Testis (tissue), 3 donors: ENCODE results near the gene BTN1A1. TPM values are rescaled to one million over a fixed set of nuclear protein-coding genes. Genes with fewer than 3 reads are reported as not detected.

Experiments
- DNase-seq: peaks from one replicate; pipeline ENCODE4 v3.0.0-alpha.2; 2019
- H3K27ac ChIP-seq, 2 donors: fragments of 200-600 bp; sonication (generic); one replicate each; pipeline ENCODE4 v1.5.1; 2019
- H3K27me3 ChIP-seq: fragments of 200-600 bp; sonication (generic); one replicate; pipeline ENCODE4 v1.5.1; 2019
- H3K36me3 ChIP-seq: fragments of 200-600 bp; sonication (generic); one replicate; pipeline ENCODE4 v1.5.1; 2017; ENCODE audit warnings: low read depth; ENCODE audit errors: missing control alignments
- H3K4me1 ChIP-seq: fragments of 200-600 bp; sonication (generic); one replicate; pipeline ENCODE4 v1.5.1; 2019
- H3K4me3 ChIP-seq, 2 donors: fragments of 200-600 bp; sonication (generic); one replicate each; pipeline ENCODE4 v1.5.1; 2017 to 2019
- H3K9me3 ChIP-seq: fragments of 200-600 bp; sonication (generic); one replicate; pipeline ENCODE4 v1.5.1; 2017
- POLR2A ChIP-seq: fragments of 450-650 bp; IDR thresholded peaks from one replicate; pipeline ENCODE4 v1.6.1; 2017; ENCODE audit warnings: antibody characterized with exemption, mild to moderate bottlenecking, moderate library complexity
- WGBS, 2 donors: methylation state at CpG; one replicate each; pipeline ENCODE4 v1.1.5; 2018; 5-methylcytosine and 5-hydroxymethylcytosine counted together
- intact Hi-C: fragments of 100-400 bp; cut with DNase I; formaldehyde crosslinking; loops from one replicate; pipeline ENCODE4 v1.15.1; 2023; ENCODE audit warnings: low total_unique reads
- polyA plus RNA-seq: library from polyadenylated mRNA; stranded (reverse); fragments of 350-450 nt; fragmentation: Illumina TruSeq; extraction: RNeasy Lipid Tissue Mini Kit (QIAGEN cat#74804); gene quantifications from one replicate; pipeline ENCODE4 v1.2.3, GENCODE V29; 2014; ENCODE audit warnings: low read depth, low replicate concordance; ENCODE audit not compliant: insufficient read depth
- total RNA-seq, 2 donors: library from RNA; depleted of rRNA; stranded (reverse); fragments of >200 nt; gene quantifications; one replicate each; pipeline ENCODE4 v1.2.3, GENCODE V29; 2016
- TF ChIP-seq, protein P1 (sequence below), 3 experiments: fragments of 450-650 bp in 2 of 3; fragments of 200-600 bp in 1 of 3; sonication (generic) in 1 of 3; IDR thresholded peaks; one replicate each; pipeline ENCODE4 v1.5.1; 2016 to 2019; ENCODE audit warnings: antibody characterized with exemption in 3 of 3, mild to moderate bottlenecking in 2 of 3, moderate library complexity in 1 of 3

BTN1A1 gene
- total and polyA plus RNA-seq, 3 donors from 2014 or later = 0.30 to 0.31 (median 0.31) TPM

DNA sequence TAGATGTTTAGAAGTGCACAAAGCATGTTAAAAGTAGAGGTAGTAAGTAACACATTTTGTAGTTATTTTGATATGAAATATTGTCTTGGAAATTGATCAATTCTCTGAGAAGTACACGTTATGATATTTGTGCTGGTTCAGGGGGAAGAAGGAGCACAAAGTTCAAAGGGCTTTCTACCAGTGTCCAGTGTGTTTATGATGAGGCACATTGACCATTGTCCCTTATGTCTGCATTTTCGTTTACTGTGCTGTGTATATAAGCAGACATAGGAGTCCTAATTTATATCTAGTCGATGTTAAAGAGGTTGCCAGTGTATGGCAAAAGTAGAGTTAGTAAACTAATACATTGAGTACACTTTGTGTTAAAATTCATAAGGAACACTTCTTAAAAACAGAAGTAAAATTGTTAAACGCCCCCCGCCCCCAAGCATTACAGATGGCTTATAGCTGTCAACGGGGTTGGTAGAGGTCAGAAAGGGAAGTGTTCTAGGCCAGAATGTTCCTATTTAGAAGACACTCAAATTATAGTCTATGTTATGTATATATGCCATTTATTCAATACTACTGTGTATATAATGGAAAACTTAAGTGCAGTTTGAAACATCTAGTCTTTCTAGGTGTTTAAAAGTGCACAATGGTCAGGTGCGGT, 24.7 kb downstream of the BTN1A1 start:
- TF ChIP-seq, protein P1, sequence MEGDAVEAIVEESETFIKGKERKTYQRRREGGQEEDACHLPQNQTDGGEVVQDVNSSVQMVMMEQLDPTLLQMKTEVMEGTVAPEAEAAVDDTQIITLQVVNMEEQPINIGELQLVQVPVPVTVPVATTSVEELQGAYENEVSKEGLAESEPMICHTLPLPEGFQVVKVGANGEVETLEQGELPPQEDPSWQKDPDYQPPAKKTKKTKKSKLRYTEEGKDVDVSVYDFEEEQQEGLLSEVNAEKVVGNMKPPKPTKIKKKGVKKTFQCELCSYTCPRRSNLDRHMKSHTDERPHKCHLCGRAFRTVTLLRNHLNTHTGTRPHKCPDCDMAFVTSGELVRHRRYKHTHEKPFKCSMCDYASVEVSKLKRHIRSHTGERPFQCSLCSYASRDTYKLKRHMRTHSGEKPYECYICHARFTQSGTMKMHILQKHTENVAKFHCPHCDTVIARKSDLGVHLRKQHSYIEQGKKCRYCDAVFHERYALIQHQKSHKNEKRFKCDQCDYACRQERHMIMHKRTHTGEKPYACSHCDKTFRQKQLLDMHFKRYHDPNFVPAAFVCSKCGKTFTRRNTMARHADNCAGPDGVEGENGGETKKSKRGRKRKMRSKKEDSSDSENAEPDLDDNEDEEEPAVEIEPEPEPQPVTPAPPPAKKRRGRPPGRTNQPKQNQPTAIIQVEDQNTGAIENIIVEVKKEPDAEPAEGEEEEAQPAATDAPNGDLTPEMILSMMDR (IDR thresholded peaks at IDR 0.05) = no peak
- no peak for TF ChIP-seq POLR2A
- no peaks in the 10 kb centered on the region for H3K36me3 ChIP-seq
- intact Hi-C loops = no loop called here
- no peak overlapping the region for H3K4me3 ChIP-seq
- 71 to 86% methylated on average over 7 of the region's 7 CpGs for WGBS, 2 donors
- DNase-seq = no peak
- H3K9me3 ChIP-seq = no peaks in the 10 kb centered on the region
- peaks cover 8% of the 10 kb centered on the region for H3K4me1 ChIP-seq
- H3K27me3 ChIP-seq = no peaks in the 10 kb centered on the region
- no peak overlapping the region for H3K27ac ChIP-seq

DNA sequence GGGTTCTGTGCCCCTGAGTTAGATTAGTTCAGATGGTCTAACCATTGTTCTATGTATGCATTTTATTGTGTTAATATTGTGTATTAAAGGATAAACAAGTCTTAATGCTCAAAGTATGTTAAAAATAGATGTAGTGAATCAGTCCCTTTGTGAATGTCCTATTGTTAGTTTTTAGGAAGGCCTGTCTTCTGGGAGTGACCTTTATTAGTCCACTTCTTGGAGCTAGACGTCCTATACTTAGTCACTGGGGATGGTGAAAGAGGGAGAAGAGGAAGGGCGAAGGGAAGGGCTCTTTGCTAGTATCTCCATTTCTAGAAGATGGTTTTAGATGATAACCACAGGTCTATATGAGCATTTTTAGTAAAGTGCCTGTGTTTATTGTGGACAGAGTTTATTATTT, 25.7 kb downstream of the BTN1A1 start:
- TF ChIP-seq, protein P1 (IDR thresholded peaks at IDR 0.05) = no peak
- TF ChIP-seq POLR2A = no peak
- H3K27ac ChIP-seq = no peak overlapping the region
- intact Hi-C loops = no loop called here
- no peak for DNase-seq
- no peaks in the 10 kb centered on the region for H3K27me3 ChIP-seq
- H3K4me3 ChIP-seq = no peak overlapping the region
- H3K9me3 ChIP-seq = no peaks in the 10 kb centered on the region
- peaks cover 8% of the 10 kb centered on the region for H3K4me1 ChIP-seq
- WGBS, 2 donors = 65 to 80% methylated on average over 2 of the region's 2 CpGs
- H3K36me3 ChIP-seq = no peaks in the 10 kb centered on the region

DNA sequence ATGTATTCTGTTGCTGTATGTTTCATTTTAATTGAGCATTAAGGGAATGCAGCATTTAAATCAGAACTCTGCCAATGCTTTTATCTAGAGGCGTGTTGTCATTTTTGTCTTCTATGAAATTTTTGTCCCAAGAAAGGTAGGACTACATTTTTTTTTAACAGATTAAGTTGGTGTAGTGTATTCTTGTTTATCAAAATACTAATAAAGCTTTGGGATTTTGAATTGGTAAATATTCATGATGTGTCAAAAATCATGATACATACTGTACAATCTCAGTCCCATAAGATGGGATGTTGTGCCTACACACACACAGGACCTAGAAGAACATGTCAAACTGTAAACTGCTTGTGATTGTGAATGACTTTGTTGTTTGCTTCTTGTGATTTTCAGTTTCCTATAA, 26.8 kb downstream of the BTN1A1 start:
- H3K4me3 ChIP-seq = no peak overlapping the region
- H3K27me3 ChIP-seq = no peaks in the 10 kb centered on the region
- H3K36me3 ChIP-seq = no peaks in the 10 kb centered on the region
- H3K4me1 ChIP-seq = peaks cover 8% of the 10 kb centered on the region
- TF ChIP-seq, protein P1 (IDR thresholded peaks at IDR 0.05) = no peak
- TF ChIP-seq POLR2A = no peak
- 97 to 100% methylated on average over 1 of the region's 1 CpG for whole genome bisulfite sequencing, 2 donors
- no peak overlapping the region for H3K27ac ChIP-seq
- DNase-seq = no peak
- intact Hi-C loops = no loop called here
- no peaks in the 10 kb centered on the region for H3K9me3 ChIP-seq

DNA sequence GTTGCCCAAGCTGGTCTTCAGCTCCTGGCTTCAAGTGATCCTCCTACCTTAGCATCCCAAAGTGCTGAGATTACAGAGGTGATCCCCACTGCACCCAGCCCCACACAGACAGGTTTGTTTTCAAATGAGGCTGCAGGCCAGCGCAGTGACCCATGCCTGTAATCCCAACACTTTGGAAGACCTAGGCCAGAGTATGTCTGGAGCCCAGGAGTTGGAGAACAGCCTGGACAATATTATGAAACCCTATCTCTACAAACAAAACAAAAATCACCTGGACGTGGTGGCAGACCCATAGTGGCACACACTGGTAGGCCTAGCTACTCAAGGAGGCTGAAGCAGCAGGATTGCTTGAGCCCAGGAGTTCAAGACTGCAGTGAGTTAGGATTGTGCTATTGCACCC, 30.1 kb downstream of the BTN1A1 start:
- Histone ChIP-seq H3K4me1 (peaks cover 3% of the 10 kb centered on the region), H3K4me3 (no peak overlapping the region), H3K9me3 (no peaks in the 10 kb centered on the region), H3K27me3 (no peaks in the 10 kb centered on the region), H3K36me3 (no peaks in the 10 kb centered on the region), H3K27ac (no peak overlapping the region)
- no peak for TF ChIP-seq POLR2A
- TF ChIP-seq, protein P1 (IDR thresholded peaks at IDR 0.05) = no peak
- DNase-seq = no peak
- intact Hi-C loops = no loop called here
- WGBS, 2 donors = 92 to 97% methylated on average over 2 of the region's 2 CpGs

DNA sequence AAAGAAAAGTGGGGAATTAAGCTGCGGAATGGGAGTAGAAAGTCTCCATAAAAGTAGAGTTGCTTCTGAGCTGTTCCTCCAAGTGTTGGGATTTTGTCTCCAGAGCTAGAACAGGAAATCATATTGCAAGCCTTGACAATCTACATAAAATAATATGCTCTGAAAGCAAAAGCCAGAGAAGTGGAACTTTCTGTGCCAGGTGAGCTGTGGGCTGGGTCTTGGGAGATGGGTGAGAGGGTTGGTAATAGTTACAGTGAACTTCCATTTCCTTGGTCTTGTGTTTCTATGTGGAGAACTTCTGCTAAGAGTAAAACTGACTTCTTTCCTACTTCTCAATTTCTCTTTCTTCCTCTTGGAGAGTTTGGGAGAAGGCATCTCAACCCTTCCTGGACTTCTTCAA, 31.8 kb downstream of the BTN1A1 start:
- Histone ChIP-seq H3K9me3 (no peaks in the 10 kb centered on the region), H3K27me3 (no peaks in the 10 kb centered on the region), H3K4me3 (no peak overlapping the region), H3K27ac (peak overlapping the region in 1 of 2 donors; percentile 84), H3K4me1 (peaks cover 12% of the 10 kb centered on the region), H3K36me3 (no peaks in the 10 kb centered on the region)
- 84 to 100% methylated on average over 1 of the region's 1 CpG for WGBS, 2 donors
- intact Hi-C loops = no loop called here
- TF ChIP-seq, protein P1 (IDR thresholded peaks at IDR 0.05) = no peak
- TF ChIP-seq POLR2A = no peak
- no peak for DNase-seq
